ENCODE results near the gene TRDN.

TRDN gene

GRCh38 chr6:123182998-123183397 is 453.8 kb downstream of the TRDN start:
- H3K9ac ChIP-seq (ENCODE audit: insufficient read length, low read depth), result no peak overlapping the region
- H3K36me3 ChIP-seq (ENCODE audit: insufficient read depth, insufficient read length, low read length), result no peaks in the 10 kb centered on the region
- DNase-seq (ENCODE audit: low read depth, low spot score), result no peak
- no peak for TF ChIP-seq SUZ12 (IDR thresholded peaks at IDR 0.05; ENCODE audit: extremely low read depth, insufficient read depth, insufficient read length)
- TF ChIP-seq YY1 (IDR thresholded peaks at IDR 0.05; ENCODE audit: insufficient read depth, insufficient read length), result no peak
- no peaks in the 10 kb centered on the region for H3K27me3 ChIP-seq (ENCODE audit: insufficient read depth, insufficient read length)
- H3K4me3 ChIP-seq (ENCODE audit: insufficient read length, low read depth), result no peak overlapping the region
- no peaks in the 10 kb centered on the region for H3K9me3 ChIP-seq (ENCODE audit: insufficient read depth, low read length)
- H3K4me1 ChIP-seq (ENCODE audit: insufficient read depth, insufficient read length), result no peaks in the 10 kb centered on the region

GRCh38 chr6:123176706-123177105 is 460.0 kb downstream of the TRDN start:
- no peaks in the 10 kb centered on the region for H3K36me3 ChIP-seq (ENCODE audit: insufficient read depth, insufficient read length, low read length)
- no peak for DNase-seq (ENCODE audit: low read depth, low spot score)
- H3K9ac ChIP-seq (ENCODE audit: insufficient read length, low read depth), result no peak overlapping the region
- H3K4me1 ChIP-seq (ENCODE audit: insufficient read depth, insufficient read length), result no peaks in the 10 kb centered on the region
- no peaks in the 10 kb centered on the region for H3K27me3 ChIP-seq (ENCODE audit: insufficient read depth, insufficient read length)
- H3K4me3 ChIP-seq (ENCODE audit: insufficient read length, low read depth), result no peak overlapping the region
- no peaks in the 10 kb centered on the region for H3K9me3 ChIP-seq (ENCODE audit: insufficient read depth, low read length)
- no peak for TF ChIP-seq YY1 (IDR thresholded peaks at IDR 0.05; ENCODE audit: insufficient read depth, insufficient read length)

DNA sequence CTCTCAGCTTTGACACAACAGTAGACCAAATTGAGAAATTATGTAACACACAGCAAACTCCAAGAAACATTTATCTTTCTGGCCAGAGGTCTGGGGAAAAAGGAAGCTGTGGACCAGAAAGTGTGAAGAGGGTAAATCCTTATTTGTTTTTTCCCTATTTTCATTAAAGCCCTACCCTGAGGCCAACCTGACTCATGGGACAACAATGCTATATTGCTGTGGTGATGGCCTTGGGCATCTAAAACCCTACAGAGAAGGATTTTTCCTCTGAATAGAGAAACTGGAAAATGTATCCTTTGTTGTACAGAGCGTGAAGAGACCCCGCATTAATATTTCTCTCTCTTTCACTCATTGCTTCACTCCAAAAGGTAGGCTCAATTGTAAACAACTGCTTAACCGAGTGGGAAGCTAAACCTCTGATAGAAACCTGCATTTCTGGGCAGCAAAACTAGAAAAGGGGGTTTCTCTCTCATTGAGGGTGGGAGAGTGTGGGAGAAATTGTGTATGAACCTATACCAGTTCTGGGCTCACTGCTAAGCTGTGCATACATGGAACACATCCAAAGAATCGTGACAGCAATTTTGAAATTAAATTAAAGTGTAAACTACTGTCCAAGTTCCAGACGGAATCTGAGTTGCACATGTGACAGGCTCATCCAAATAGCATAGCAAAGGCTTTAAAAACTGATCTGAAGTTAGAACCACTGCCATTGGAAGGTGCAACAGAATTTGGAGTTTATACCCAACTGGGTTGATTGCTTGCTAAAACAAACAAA is 465.2 kb downstream of the TRDN start:
- Histone ChIP-seq H3K9ac (ENCODE audit: insufficient read length, low read depth) (no peak overlapping the region), H3K36me3 (ENCODE audit: insufficient read depth, insufficient read length, low read length) (no peaks in the 10 kb centered on the region), H3K27me3 (ENCODE audit: insufficient read depth, insufficient read length) (no peaks in the 10 kb centered on the region), H3K9me3 (ENCODE audit: insufficient read depth, low read length) (no peaks in the 10 kb centered on the region), H3K4me1 (ENCODE audit: insufficient read depth, insufficient read length) (no peaks in the 10 kb centered on the region), H3K4me3 (ENCODE audit: insufficient read length, low read depth) (no peak overlapping the region)
- TF ChIP-seq SUZ12 (IDR thresholded peaks at IDR 0.05; ENCODE audit: extremely low read depth, insufficient read depth, insufficient read length) (no peak), YY1 (IDR thresholded peaks at IDR 0.05; ENCODE audit: insufficient read depth, insufficient read length) (no peak), ZNF274 (IDR thresholded peaks at IDR 0.05; ENCODE audit: low read depth, low read length) (no peak)
- DNase-seq (ENCODE audit: low read depth, low spot score), result no peak

GRCh38 chr6:123169774-123170095 is 467.0 kb downstream of the TRDN start:
- Histone ChIP-seq H3K4me1 (ENCODE audit: insufficient read depth, insufficient read length) (no peaks in the 10 kb centered on the region), H3K9me3 (ENCODE audit: insufficient read depth, low read length) (no peaks in the 10 kb centered on the region), H3K36me3 (ENCODE audit: insufficient read depth, insufficient read length, low read length) (no peaks in the 10 kb centered on the region), H3K27me3 (ENCODE audit: insufficient read depth, insufficient read length) (no peaks in the 10 kb centered on the region), H3K4me3 (ENCODE audit: insufficient read length, low read depth) (no peak overlapping the region), H3K9ac (ENCODE audit: insufficient read length, low read depth) (no peak overlapping the region)
- no peak for TF ChIP-seq ZNF274 (IDR thresholded peaks at IDR 0.05; ENCODE audit: low read depth, low read length)
- TF ChIP-seq SUZ12 (IDR thresholded peaks at IDR 0.05; ENCODE audit: extremely low read depth, insufficient read depth, insufficient read length), result no peak
- TF ChIP-seq YY1 (IDR thresholded peaks at IDR 0.05; ENCODE audit: insufficient read depth, insufficient read length), result no peak
- no peak for DNase-seq (ENCODE audit: low read depth, low spot score)

- Histone ChIP-seq H3K4me3 (ENCODE audit: insufficient read length, low read depth) (no peak overlapping the region), H3K36me3 (ENCODE audit: insufficient read depth, insufficient read length, low read length) (no peaks in the 10 kb centered on the region), H3K4me1 (ENCODE audit: insufficient read depth, insufficient read length) (no peaks in the 10 kb centered on the region), H3K27me3 (ENCODE audit: insufficient read depth, insufficient read length) (no peaks in the 10 kb centered on the region), H3K9me3 (ENCODE audit: insufficient read depth, low read length) (no peaks in the 10 kb centered on the region), H3K9ac (ENCODE audit: insufficient read length, low read depth) (no peak overlapping the region)
- DNase-seq (ENCODE audit: low read depth, low spot score), result no peak
- TF ChIP-seq YY1 (IDR thresholded peaks at IDR 0.05; ENCODE audit: insufficient read depth, insufficient read length) (no peak), ZNF274 (IDR thresholded peaks at IDR 0.05; ENCODE audit: low read depth, low read length) (no peak), SUZ12 (IDR thresholded peaks at IDR 0.05; ENCODE audit: extremely low read depth, insufficient read depth, insufficient read length) (no peak)
Measured at GRCh38 chr6:123168892-123169773, 467.6 kb downstream of the TRDN start.

GRCh38 chr6:123168466-123168865 is 468.3 kb downstream of the TRDN start:
- no peak for DNase-seq (ENCODE audit: low read depth, low spot score)
- H3K4me3 ChIP-seq (ENCODE audit: insufficient read length, low read depth), result no peak overlapping the region
- no peaks in the 10 kb centered on the region for H3K4me1 ChIP-seq (ENCODE audit: insufficient read depth, insufficient read length)
- TF ChIP-seq ZNF274 (IDR thresholded peaks at IDR 0.05; ENCODE audit: low read depth, low read length) (no peak), SUZ12 (IDR thresholded peaks at IDR 0.05; ENCODE audit: extremely low read depth, insufficient read depth, insufficient read length) (no peak), YY1 (IDR thresholded peaks at IDR 0.05; ENCODE audit: insufficient read depth, insufficient read length) (no peak)
- H3K27me3 ChIP-seq (ENCODE audit: insufficient read depth, insufficient read length), result no peaks in the 10 kb centered on the region
- no peaks in the 10 kb centered on the region for H3K36me3 ChIP-seq (ENCODE audit: insufficient read depth, insufficient read length, low read length)
- H3K9ac ChIP-seq (ENCODE audit: insufficient read length, low read depth), result no peak overlapping the region
- H3K9me3 ChIP-seq (ENCODE audit: insufficient read depth, low read length), result no peaks in the 10 kb centered on the region

Data from NT2/D1 (cell line).